AG09319 (cell line): ENCODE results near the gene ZIC4.
A peak's percentile ranks its signal among the peaks of the same experiment; 100 is the strongest.

Experiments used
- DNase-seq: peaks from one replicate; pipeline ENCODE4 v3.0.0-alpha.2; 2010; ENCODE audit warnings: low read depth; ENCODE audit errors: extremely low read depth
- CTCF ChIP-seq: IDR thresholded peaks from 2 replicates; pipeline ENCODE4 v1.5.1; 2011; ENCODE audit warnings: low read depth, mild to moderate bottlenecking, inconsistent platforms, low read length, moderate library complexity

The ZIC4 gene

DNA sequence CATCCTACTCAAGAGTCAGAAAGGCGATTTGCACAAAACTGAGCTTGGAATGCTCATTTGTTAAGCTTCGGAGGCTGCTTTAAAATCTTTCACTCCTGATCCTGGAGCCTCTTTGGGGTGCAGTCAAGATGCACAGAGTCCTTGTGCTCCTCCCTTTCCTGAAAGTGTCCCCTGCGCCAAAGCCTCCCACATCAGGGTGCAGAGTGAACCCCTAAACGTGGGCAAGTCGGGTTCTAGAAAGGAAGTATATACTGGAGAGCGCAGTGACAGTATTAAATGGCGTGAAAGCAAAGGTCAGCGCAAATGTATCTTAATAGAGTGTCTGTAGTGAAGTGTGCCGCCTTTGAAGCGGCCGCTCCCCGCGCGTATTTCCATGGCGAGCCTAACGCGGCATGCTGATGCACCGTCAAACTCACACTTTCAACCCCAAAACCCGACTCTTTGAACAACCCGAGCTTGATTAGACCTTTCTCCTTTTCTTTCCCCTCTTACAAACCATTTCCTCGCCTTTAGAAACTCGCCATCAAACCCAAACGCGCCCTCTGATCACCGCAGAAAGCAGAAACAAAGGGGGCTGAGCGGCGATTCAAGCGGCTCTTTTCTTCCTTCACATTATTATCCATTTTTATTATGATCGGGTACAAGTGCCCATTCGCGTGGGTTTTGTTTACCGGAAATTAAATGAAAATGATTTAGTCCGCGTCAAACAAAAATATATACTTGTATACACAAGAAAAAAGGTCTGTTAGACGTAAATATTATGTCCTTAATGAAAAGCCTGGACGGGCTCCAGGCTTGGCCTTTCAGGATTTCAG, 18.3 kb downstream of the ZIC4 start:
- no peak for DNase-seq
- no peak for TF ChIP-seq CTCF

GRCh38 chr3:147387291-147387884, 19.0 kb downstream of the ZIC4 start:
- TF ChIP-seq CTCF, result no peak
- no peak for DNase-seq

DNA sequence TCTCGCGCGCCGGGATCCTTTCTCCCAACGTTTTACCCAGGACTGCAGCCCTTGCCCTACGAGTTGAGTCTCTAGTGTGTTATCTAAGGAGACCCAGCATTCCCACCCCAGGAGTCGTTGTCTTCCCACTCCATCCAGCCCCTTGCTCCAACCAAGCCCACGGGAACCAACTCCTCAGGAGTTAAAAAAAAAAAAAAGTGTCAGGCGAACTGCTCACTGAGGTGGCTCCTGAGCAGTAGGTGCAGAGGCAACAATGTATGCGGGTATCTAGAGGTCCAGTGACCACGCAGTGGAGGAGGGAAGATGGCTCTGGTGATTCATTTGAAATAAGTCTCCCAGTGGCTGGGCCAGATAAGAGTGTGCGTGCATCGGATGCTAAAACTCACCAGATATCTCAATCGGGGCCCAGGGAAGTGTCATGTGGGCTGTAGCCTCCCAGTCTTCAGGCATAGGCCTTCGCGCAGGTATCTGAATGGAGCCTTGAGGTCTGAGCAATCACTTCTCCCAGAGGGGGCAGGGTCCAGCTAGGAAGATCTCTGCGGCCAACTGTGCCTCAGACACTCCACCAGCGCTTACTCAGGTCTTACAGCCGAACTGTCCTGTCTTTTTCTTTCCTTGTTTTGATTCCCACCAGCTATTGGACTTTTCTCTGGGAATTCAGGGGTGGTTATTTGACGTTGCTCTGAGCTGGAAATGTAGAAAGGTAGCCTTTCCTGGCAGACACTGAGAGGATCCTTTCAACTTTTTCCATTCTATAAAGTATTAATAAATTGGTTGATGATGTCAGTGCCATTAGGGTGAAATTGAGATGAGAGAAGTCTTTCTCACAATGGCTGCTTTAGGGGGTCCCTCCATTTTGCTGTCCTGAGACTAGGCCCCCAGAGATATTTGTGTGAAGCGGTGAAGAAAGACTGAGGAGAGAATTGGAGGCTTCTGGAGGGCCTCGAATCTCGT, 21.0 kb downstream of the ZIC4 start:
- TF ChIP-seq CTCF, result no peak
- no peak for DNase-seq

DNA sequence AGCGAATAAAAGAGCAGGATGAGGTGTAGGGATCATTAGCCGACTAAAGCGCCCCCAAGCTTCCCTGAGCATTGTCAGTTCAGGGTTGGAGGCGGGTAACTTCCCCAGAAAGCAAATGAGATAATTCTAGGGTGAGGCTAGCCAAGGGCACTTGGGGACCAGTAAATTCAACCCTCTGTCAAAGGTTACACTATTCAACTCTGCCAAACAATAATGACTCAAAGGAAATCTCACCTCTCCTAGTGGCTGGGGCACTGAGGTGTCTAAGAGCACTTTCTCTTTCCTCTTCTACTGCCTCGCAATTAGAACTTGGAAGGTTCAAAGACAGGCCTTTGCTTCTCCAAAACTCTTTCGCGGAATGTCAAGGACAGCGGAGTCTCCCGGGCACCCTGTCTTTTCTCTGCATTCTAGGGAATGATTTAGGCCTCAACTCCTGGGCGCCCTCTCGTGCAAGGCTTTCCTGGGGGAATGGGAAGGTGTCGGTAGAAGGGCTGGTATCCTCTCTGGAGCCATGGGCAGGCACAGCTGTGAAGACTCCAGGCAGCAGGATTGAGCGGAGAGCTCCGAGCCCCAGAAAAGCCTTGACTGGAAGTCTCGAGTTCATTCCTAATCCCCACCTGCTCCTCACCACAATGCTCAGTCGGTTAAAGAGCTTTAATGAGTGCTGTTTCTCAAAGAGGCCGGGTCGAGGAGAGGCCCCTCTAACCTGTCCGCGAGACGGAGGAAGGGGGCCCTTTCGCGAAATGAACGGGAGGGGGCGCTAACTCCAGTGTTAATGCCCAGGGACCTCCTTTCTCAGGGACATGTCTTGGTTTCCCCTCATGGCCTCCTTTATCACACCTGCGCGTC, 21.9 kb downstream of the ZIC4 start:
- TF ChIP-seq CTCF, result no peak; the same call in 1 of the 2 replicates

GRCh38 chr3:147383617-147384016, 22.7 kb downstream of the ZIC4 start:
- no peak for DNase-seq
- peak; percentile 5; the same call in 1 of the 2 replicates for TF ChIP-seq CTCF

More for the DNA sequence above, 21.9 kb downstream of the ZIC4 start:
- no peak for DNase-seq

- no peak for DNase-seq
- no peak for TF ChIP-seq CTCF
Measured at GRCh38 chr3:147381596-147381995, 24.7 kb downstream of the ZIC4 start.
